Ovary (tissue), 9 donors: Measurements from ENCODE around the gene CDH23. TPM values are rescaled to one million over a fixed set of nuclear protein-coding genes. Genes with fewer than 3 reads are reported as not detected.

Experiments used
- DNase-seq, 5 donors: peaks; one replicate each; pipeline ENCODE4 v3.0.0-alpha.2; 2019 to 2020
- H3K27ac ChIP-seq, 2 donors: fragments of 200-600 bp; one replicate each; pipeline versions ENCODE4 v1.5.1 to v1.8.0; 2019 to 2022
- H3K27me3 ChIP-seq: fragments of 200-600 bp; one replicate; pipeline ENCODE4 v1.8.0; 2022
- H3K36me3 ChIP-seq: fragments of 200-600 bp; sonication (generic); one replicate; pipeline ENCODE4 v1.5.1; 2019
- H3K4me1 ChIP-seq: one replicate; pipeline ENCODE4 v1.8.1; 2013; ENCODE audit warnings: mild to moderate bottlenecking, moderate library complexity; ENCODE audit not compliant: insufficient read depth
- H3K4me3 ChIP-seq: fragments of 200-600 bp; sonication (generic); one replicate; pipeline ENCODE4 v1.5.1; 2017
- H3K9me3 ChIP-seq, 2 donors: fragments of 200-600 bp in 1 of 2; sonication (generic) in 1 of 2; one replicate each; pipeline versions ENCODE4 v1.5.1 to v1.8.1; 2013 to 2019; ENCODE audit warnings: mild to moderate bottlenecking in 1 of 2, moderate library complexity in 1 of 2
- CTCF ChIP-seq, 3 donors: fragments of 450-650 bp in 2 of 3; fragments of 200-600 bp in 1 of 3; IDR thresholded peaks; one replicate each; pipeline versions ENCODE4 v1.5.1 to v1.8.0; 2016 to 2022; ENCODE audit warnings: antibody characterized with exemption in 3 of 3, mild to moderate bottlenecking in 1 of 3
- EP300 ChIP-seq: sonication (generic); formaldehyde crosslinking; IDR thresholded peaks from one replicate; pipeline ENCODE4 v1.6.1; 2017; ENCODE audit warnings: antibody characterized with exemption
- POLR2A ChIP-seq: fragments of 450-650 bp; IDR thresholded peaks from one replicate; pipeline ENCODE4 v1.6.1; 2017; ENCODE audit warnings: antibody characterized with exemption, mild to moderate bottlenecking, moderate library complexity
- WGBS, 3 donors: extraction: QIAGEN DNeasy Blood & Tissue Kit in 1 of 3; methylation state at CpG; one replicate each; pipeline versions ENCODE4 v1.1.5 to v1.1.7; 2013 to 2017; 5-methylcytosine and 5-hydroxymethylcytosine counted together
- intact Hi-C, 4 donors: fragments of 100-400 bp; cut with DNase I; formaldehyde crosslinking; loops; one replicate each; pipeline versions ENCODE4 v1.11.0 to v1.15.1; 2022 to 2023
- polyA plus RNA-seq, 2 donors: library from polyadenylated mRNA; stranded (reverse); fragments of 200-250 nt in 1 of 2; fragments of 350-450 nt in 1 of 2; fragmentation: Illumina TruSeq in 1 of 2; extraction: RNeasy Lipid Tissue Mini Kit (QIAGEN cat#74804) in 1 of 2; gene quantifications; one replicate each; pipeline ENCODE4 v1.2.3, GENCODE V29; 2013 to 2014
- total RNA-seq, 7 donors: library from RNA; depleted of rRNA in 2 of 7; stranded (reverse); fragments of >200 nt in 2 of 7; fragmentation: NEBNext Ultra II Directional in 3 of 7; extraction: Animal tissue kit (Norgen Biotek cat#: 25700) in 3 of 7; gene quantifications; one replicate each; pipeline versions ENCODE4 v1.1.0 to v1.2.4, GENCODE V29; 2016 to 2023
- donor health status: DM: no; HTN: no; CAD: no; lungs with moderate emphysema.
- donor health status: DM: no; HTN: no; CAD: no.
- donor health status: Bipolar disorder and iron deficiency.
- donor health status: DM: yes; HTN: yes; CAD: no.
- donor health status: DM: no; HTN: no; CAD: no.
- donor health status: DM: yes; HTN: yes; CAD: no.

The CDH23 gene
- total and polyA plus RNA-seq, 9 donors = 7.5 to 108 (median 39.1) TPM

GRCh38 chr10:71434760-71435394 is 38.2 kb downstream of the CDH23 start:
- Histone ChIP-seq H3K27ac (no peak overlapping the region), H3K4me1 (peaks cover 17% of the 10 kb centered on the region), H3K36me3 (no peaks in the 10 kb centered on the region), H3K27me3 (no peaks in the 10 kb centered on the region), H3K9me3 (no peaks in the 10 kb centered on the region), H3K4me3 (no peak overlapping the region)
- TF ChIP-seq EP300 = no peak
- TF ChIP-seq CTCF (IDR thresholded peaks at IDR 0.05) = no peak
- intact Hi-C loops = no loop called here
- DNase-seq = peak in 1 of 5 donors; percentile 7
- WGBS, 3 donors = 87 to 96% (median 92%) methylated on average over 4 of the region's 4 CpGs

- Histone ChIP-seq H3K4me1 (peaks cover 17% of the 10 kb centered on the region), H3K27ac (no peak overlapping the region), H3K9me3 (no peaks in the 10 kb centered on the region), H3K36me3 (no peaks in the 10 kb centered on the region), H3K27me3 (no peaks in the 10 kb centered on the region), H3K4me3 (no peak overlapping the region)
- no peak for TF ChIP-seq POLR2A
- TF ChIP-seq EP300 = no peak
- TF ChIP-seq CTCF (IDR thresholded peaks at IDR 0.05) = no peak
- DNase-seq = peak in 2 of 5 donors; percentile 9 to 16
- intact Hi-C loops = no loop called here
- 77 to 83% (median 79%) methylated on average over 6 of the region's 6 CpGs for WGBS, 3 donors
These were observed 39.0 kb downstream of the CDH23 start for GRCh38 chr10:71435571-71436267.

GRCh38 chr10:71436268-71437125 is 39.8 kb downstream of the CDH23 start:
- no peaks in the 10 kb centered on the region for H3K27me3 ChIP-seq
- H3K4me3 ChIP-seq = no peak overlapping the region
- peaks cover 14% of the 10 kb centered on the region for H3K4me1 ChIP-seq
- H3K9me3 ChIP-seq = no peaks in the 10 kb centered on the region
- no peak for TF ChIP-seq CTCF (IDR thresholded peaks at IDR 0.05)
- TF ChIP-seq EP300 = no peak
- TF ChIP-seq POLR2A = no peak
- 85 to 88% (median 86%) methylated on average over 11 of the region's 11 CpGs for WGBS, 3 donors
- H3K36me3 ChIP-seq = no peaks in the 10 kb centered on the region
- peak in 1 of 5 donors; percentile 15 for DNase-seq
- intact Hi-C loops = no loop called here
- no peak overlapping the region for H3K27ac ChIP-seq

GRCh38 chr10:71437537-71438092 is 40.9 kb downstream of the CDH23 start:
- Histone ChIP-seq H3K27ac (no peak overlapping the region), H3K36me3 (no peaks in the 10 kb centered on the region), H3K27me3 (no peaks in the 10 kb centered on the region), H3K9me3 (no peaks in the 10 kb centered on the region), H3K4me1 (peaks cover 8% of the 10 kb centered on the region), H3K4me3 (no peak overlapping the region)
- DNase-seq = peak; percentile 39 to 58 (median 49)
- intact Hi-C loops = no loop called here
- no peak for TF ChIP-seq CTCF (IDR thresholded peaks at IDR 0.05)
- TF ChIP-seq POLR2A = no peak
- no peak for TF ChIP-seq EP300
- 44 to 54% (median 46%) methylated on average over 4 of the region's 4 CpGs for WGBS, 3 donors
